HG03280 (cell line): Measurements from ENCODE around the gene CEBPA.
"Not testable (repeated sequence)": the region's sequence is repeated elsewhere in the genome, so short reads cannot be mapped to it uniquely, and the experiment has no call there.

ENCODE experiments used
- ATAC-seq: cut with Tn5 transposase; IDR thresholded peaks from one replicate; pipeline ENCODE4 v1.9.1; 2021; ENCODE audit warnings: mild to moderate bottlenecking, moderate library complexity; ENCODE audit not compliant: unreplicated experiment

CEBPA gene

GRCh38 chr19:33301144-33301899 is 1.0 kb downstream of the CEBPA start:
- ATAC-seq, result no peak

DNA sequence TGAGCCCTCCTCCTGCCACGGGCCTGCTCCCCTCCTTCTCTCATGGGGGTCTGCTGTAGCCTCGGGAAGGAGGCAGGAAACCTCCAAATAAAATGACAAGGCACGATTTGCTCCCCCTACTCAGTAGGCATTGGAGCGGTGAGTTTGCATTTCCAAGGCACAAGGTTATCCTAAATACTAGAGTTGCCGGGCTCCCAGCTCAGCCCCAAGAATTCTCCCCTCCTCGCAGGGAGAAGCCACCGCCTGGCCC is 1.5 kb downstream of the CEBPA start:
- ATAC-seq, result no peak

DNA sequence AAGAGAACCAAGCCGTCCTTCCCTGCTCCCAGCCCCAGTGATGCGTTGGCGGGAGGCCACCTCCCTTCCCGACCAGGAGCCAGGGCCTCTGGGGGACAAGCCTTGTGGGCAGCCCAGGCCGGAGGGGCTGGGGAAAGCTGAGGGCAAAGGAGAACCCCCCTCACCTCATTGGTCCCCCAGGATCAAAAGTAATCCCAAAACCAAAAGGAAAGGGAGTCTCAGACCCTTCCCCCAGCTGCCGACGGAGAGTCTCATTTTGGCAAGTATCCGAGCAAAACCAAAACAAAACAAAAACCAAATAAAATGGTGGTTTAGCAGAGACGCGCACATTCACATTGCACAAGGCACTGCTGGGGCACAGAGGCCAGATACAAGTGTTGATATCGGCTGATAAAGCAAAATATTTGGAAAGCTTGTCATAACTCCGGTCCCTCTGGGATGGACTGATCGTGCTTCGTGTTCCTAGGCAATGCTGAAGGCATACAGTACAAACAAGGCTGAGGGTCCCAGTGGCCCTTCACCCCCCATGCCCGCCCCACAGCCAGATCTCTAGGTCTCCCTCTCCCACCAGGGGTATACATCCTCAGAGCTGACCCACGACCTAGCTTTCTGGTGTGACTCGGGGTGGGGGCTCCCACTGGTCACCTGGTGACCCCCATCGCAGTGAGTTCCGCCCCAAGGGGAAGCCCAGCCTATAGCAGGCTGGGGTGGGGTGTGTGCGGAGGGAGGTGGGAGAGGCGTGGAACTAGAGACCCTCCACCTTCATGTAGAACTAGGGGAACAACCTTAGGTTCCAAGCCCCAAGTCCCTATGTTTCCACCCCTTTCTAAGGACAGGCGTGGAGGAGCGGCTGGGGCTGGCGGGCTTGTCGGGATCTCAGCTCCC is 2.1 kb downstream of the CEBPA start:
- ATAC-seq, result no peak

DNA sequence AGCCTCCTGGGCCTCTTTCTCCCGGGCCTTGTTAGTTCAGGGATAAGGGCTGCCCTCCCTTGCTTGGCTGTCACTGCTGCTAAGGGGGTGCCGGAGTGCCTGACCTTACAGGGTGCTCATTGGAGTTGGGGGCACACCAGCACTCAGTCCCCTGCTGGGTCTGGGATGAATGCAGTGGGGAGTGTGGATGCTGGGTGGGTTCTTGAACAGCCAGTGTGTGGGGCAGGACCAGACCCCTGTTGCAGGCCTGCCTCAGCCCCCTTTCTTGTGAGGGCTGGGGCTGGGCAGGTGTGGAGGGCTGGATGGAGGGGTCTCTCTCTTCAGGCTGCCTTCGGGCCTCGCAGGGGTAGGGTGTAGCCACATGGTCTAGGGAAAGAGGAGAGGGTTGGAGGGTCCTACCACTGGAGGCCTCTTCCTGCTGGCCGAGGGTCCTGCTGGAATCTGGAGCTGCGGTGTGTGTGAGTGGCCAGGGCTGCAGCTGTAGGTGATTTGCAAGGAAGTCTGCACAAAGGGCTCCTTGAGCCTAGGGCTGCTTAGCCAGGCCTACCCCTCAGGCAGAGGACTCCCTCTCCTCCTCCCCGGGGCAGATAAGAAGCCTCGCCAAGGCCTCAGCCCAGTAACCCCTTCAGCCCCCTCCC is 3.2 kb downstream of the CEBPA start:
- no peak for ATAC-seq

- ATAC-seq, result no peak
Measured at GRCh38 chr19:33298146-33298911, 4.0 kb downstream of the CEBPA start.

- ATAC-seq, result no peak
Measured at GRCh38 chr19:33297401-33298145, 4.8 kb downstream of the CEBPA start.

- no peak for ATAC-seq
Measured at GRCh38 chr19:33296488-33296971, 5.8 kb downstream of the CEBPA start.

GRCh38 chr19:33295621-33296487 is 6.5 kb downstream of the CEBPA start:
- no peak for ATAC-seq

- not testable (repeated sequence) for ATAC-seq
Measured at GRCh38 chr19:33295046-33295445, 7.3 kb downstream of the CEBPA start.

DNA sequence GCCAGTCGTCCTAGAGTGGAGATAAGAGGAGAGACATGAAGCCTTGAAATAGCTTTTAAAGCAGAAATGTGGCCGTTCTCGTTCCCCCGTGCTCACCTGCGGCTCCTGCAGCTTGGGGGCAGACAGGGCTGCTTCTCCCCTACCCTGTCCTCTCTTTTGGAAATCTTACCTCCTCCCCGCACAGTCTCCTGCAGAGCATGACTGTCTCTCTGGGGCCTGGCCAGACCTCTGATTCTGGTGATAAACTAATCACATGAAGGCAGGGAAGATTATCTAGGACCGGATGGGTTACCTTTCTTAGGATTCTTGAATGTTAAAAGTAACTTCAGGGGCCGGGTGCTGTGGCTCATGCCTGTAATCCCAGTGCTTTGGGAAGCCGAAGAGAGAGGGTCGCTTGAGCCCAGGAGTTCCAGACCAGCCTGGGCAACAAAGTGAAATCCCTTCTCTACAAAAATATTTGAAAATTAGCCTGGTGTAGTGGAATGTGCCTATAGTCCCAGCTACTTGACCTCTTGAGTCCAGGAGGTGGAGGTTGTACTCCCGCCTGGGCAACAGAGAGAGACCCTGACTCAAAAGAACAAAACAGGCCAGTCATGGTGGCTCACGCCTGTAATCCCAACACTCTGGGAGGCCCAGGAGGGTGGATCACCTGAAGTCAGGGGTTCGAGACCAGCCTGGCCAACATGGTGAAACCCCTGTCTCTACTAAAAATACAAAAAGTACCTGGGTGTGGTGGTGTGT is 8.1 kb downstream of the CEBPA start:
- no peak for ATAC-seq

DNA sequence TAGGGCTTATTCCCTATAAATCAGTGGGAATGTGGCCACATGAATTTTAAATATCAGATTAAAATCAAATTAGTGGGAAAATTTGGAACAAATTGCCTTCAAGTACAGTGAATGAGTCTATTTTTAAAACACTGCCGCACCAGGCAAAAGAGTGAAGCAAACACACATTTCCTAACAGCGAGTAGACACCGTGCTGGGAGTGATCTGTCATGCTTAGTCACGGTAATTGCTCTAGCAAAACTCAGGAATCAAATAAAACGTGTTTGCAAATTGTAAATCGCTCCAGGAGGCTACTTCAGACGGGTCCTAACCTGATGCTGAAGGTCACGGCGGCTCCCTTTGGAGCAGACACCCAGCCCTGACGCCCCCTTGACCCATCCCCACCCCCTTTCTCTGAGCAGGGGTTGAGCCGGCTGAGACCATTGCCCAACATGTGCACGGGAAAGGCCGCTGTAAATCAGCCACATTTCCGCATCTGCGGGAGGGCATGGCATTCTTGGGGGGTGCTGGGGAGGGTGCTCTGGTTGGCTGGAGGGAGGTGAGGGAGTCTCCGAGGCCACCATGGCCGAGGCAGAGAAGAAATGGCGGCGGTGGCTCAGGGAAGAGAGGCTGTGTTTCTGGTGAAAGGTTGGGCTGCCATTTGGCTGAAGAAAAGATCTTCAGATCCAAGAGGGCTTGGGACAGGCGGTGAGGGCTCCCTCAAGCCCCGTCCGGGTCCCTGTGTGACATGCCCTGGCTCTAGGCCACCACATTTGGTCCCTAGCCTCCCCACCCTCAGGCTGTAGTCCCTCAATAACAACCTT is 8.9 kb downstream of the CEBPA start:
- ATAC-seq, result no peak

GRCh38 chr19:33292595-33293254 is 9.6 kb downstream of the CEBPA start:
- no peak for ATAC-seq

DNA sequence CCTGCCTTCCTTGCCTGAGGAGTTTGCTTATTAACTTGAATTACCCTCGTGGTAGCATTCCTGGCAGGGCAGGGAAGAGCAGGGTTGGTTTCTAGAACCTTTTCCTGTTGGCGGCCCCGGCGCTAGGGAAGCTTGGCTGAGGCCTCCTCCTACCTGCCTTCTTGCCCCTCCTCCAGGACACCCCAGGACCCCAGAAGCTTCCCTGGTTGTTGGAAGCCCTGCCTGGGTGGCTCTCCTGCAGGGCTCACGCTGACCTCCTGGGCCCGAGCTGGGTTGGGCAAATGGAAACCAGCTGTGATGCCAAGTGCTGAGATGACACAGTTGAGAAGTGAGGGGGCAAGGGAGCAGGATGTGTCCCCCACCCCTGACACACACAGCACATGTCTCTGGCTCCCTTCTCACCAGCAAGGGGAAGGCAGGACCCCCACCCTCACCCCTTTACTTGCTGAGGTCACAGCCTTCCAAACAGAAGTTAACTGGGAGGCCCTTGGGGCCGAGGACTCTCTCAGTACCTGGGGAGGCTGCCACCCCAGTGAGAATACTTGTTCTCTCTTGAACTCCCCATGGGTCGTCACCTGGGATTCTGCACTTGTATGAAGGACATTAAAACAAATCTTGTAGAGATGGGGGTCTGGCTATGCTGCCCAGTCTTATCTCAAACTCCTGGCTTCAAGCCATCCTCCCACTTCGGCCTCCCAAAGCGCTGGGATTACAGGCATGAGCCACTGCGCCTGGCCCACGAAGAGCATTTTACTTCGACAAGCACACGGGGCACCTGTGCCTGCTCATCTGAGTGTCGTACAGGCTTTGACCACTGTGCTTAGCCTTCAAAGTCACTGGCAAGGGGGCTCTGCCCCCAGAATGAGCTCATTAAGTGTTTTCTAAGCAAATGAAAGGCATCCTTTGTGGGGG is 10.5 kb downstream of the CEBPA start:
- no peak for ATAC-seq

DNA sequence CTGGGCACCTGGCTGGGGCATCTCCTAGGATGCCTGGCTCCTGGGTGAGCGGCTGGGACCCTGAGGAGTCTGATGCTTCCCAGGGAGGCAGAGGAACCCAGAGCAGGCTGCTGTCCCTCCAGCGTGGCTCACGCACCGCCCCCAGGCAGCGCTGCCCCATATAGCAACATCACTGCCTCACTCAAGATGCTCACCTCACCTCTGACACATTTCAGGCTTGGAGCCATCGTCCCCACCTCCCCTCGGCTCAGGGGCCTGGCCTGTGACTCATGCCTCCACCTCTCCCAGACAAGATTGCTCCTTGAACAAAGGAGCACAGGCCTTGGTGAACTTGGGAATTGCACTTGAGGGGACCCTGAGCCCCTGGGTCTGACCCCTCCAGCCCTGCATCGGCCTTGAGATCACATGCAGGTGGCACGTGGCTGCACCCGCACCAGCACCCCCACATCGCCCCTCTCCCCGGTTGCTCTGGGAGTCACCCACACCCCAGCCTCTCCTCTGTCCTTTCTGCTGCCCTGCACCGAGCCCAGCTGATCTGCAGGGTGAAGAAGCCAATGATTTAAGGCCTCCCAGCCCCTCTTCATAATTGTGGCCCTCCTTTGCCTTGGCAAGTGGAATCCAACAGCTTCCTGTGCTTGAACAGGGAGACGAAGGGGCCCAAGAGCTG is 11.2 kb downstream of the CEBPA start:
- no peak for ATAC-seq

GRCh38 chr19:33290082-33290815 is 12.1 kb downstream of the CEBPA start:
- no peak for ATAC-seq
